H1 (cell line): ENCODE data around the gene WASF3. TPM values are rescaled to one million over a fixed set of nuclear protein-coding genes. Genes with fewer than 3 reads are reported as not detected.

Source experiments
- CTCF ChIA-PET: fragments of 300-600 bp; sonication (Branson Sonifier 250); formaldehyde crosslinking; loops from one replicate; lab custom pipeline; 2021; ENCODE audit not compliant: partially characterized antibody; lab: Charles Lee
- POLR2A ChIA-PET: fragments of 300-600 bp; sonication (Branson Sonifier 250); formaldehyde crosslinking; loops from one replicate; lab custom pipeline; 2021; ENCODE audit warnings: inconsistent platforms; ENCODE audit not compliant: partially characterized antibody; lab: Charles Lee
- DNase-seq, 2 experiments: peaks; one replicate each; pipeline versions ENCODE4 v3.0.0 to v3.0.0-alpha.2; 2010 to 2022; ENCODE audit warnings: low spot score in 2 of 2, low read depth in 1 of 2, mixed read lengths in 1 of 2
- FAIRE-seq: peaks from 2 replicates; lab custom pipeline; 2011; peaks lifted over from hg19 to GRCh38; lab: Jason Lieb, UNC
- H2AFZ ChIP-seq: 2 replicates; pipeline ENCODE4 v1.8.1; 2012; ENCODE audit warnings: low read length, inconsistent platforms
- H2AK5ac ChIP-seq: 2 replicates; pipeline ENCODE4 v1.6.1; 2013; ENCODE audit warnings: low read depth, low read length
- H2BK120ac ChIP-seq: replicated peaks from 2 replicates; pipeline ENCODE3; 2013; ENCODE audit warnings: low read depth, low read length, inconsistent platforms
- H2BK12ac ChIP-seq: 2 replicates; pipeline ENCODE4 v1.6.1; 2013; ENCODE audit warnings: low read depth, low read length
- H2BK15ac ChIP-seq: 2 replicates; pipeline ENCODE4 v1.6.1; 2013; ENCODE audit warnings: low read length
- H2BK20ac ChIP-seq: 2 replicates; pipeline ENCODE4 v1.6.1; 2013; ENCODE audit warnings: low read length
- H2BK5ac ChIP-seq: 2 replicates; pipeline ENCODE4 v1.6.1; 2013; ENCODE audit warnings: low read depth, low read length
- H3K14ac ChIP-seq: 2 replicates; pipeline ENCODE4 v1.6.1; 2013; ENCODE audit warnings: inconsistent platforms; ENCODE audit not compliant: insufficient read length
- H3K18ac ChIP-seq: 2 replicates; pipeline ENCODE4 v1.6.1; 2013; ENCODE audit warnings: low read length; ENCODE audit errors: extremely low read depth
- H3K23ac ChIP-seq: 2 replicates; pipeline ENCODE4 v1.6.1; 2013; ENCODE audit warnings: inconsistent platforms; ENCODE audit not compliant: insufficient read length
- H3K23me2 ChIP-seq: 2 replicates; pipeline ENCODE4 v1.6.1; 2013; ENCODE audit warnings: low read depth, low read length
- H3K27ac ChIP-seq: 2 replicates; pipeline ENCODE4 v1.6.1; 2011; ENCODE audit warnings: low read depth, low read length, inconsistent platforms
- H3K27me3 ChIP-seq, 4 experiments: replicated peaks in 1 of 4; 1 replicate in 1 of 4; 2 replicates in 3 of 4; pipeline versions ENCODE4 v1.6.1 to v1.8.1; 2011 to 2013; ENCODE audit warnings: low read length in 3 of 4, mild to moderate bottlenecking in 3 of 4, inconsistent platforms in 2 of 4, mixed read lengths in 2 of 4, moderate library complexity in 1 of 4; ENCODE audit not compliant: control insufficient read depth in 3 of 4, insufficient read depth in 3 of 4; ENCODE audit errors: extremely low read depth in 1 of 4
- H3K36me3 ChIP-seq, 4 experiments: 2 replicates each; pipeline versions ENCODE4 v1.6.1 to v1.8.1; 2011 to 2013; ENCODE audit warnings: mild to moderate bottlenecking in 4 of 4, low read length in 3 of 4, moderate library complexity in 2 of 4, control low read depth in 1 of 4, inconsistent platforms in 1 of 4; ENCODE audit not compliant: insufficient read depth in 4 of 4, control insufficient read depth in 2 of 4
- H3K4ac ChIP-seq: replicated peaks from 2 replicates; pipeline ENCODE3; 2013; ENCODE audit warnings: low read length, low read depth, mixed read lengths, inconsistent platforms; ENCODE audit not compliant: insufficient read length
- H3K4me1 ChIP-seq, 4 experiments: replicated peaks in 1 of 4; 1 replicate in 1 of 4; 2 replicates in 3 of 4; pipeline versions ENCODE4 v1.6.1 to v1.8.1; 2011 to 2013; ENCODE audit warnings: low read length in 3 of 4, inconsistent platforms in 2 of 4, mixed read lengths in 1 of 4; ENCODE audit not compliant: insufficient read depth in 4 of 4, control insufficient read depth in 3 of 4
- H3K4me2 ChIP-seq, 2 experiments: 2 replicates each; pipeline versions ENCODE4 v1.6.1 to v1.8.1; 2011 to 2013; ENCODE audit warnings: low read depth in 2 of 2, low read length in 2 of 2, control low read depth in 1 of 2, inconsistent platforms in 1 of 2, mild to moderate bottlenecking in 1 of 2; ENCODE audit not compliant: insufficient read depth in 1 of 2
- H3K4me3 ChIP-seq, 4 experiments: fragments of 200-600, 300-600 bp in 1 of 4; sonication (generic), shearing (Covaris generic), sonication (Bioruptor Twin) in 1 of 4; 2 replicates each; pipeline versions ENCODE4 v1.5.1 to v1.8.1; 2011 to 2016; ENCODE audit warnings: low read length in 4 of 4, low read depth in 3 of 4, control low read depth in 2 of 4, inconsistent platforms in 2 of 4, mild to moderate bottlenecking in 2 of 4, mixed read lengths in 1 of 4, moderate library complexity in 1 of 4; ENCODE audit not compliant: insufficient read depth in 2 of 4; ENCODE audit errors: extremely low read depth in 1 of 4
- H3K56ac ChIP-seq: replicated peaks from 2 replicates; pipeline ENCODE3; 2013; ENCODE audit warnings: low read depth, mild to moderate bottlenecking, mixed read lengths, low read length, inconsistent platforms; ENCODE audit not compliant: insufficient read length
- H3K79me1 ChIP-seq: 2 replicates; pipeline ENCODE4 v1.6.1; 2013; ENCODE audit warnings: low read depth, low read length, control low read depth
- H3K79me2 ChIP-seq, 2 experiments: 2 replicates each; pipeline versions ENCODE4 v1.6.1 to v1.8.1; 2012 to 2013; ENCODE audit warnings: low read length in 2 of 2, mild to moderate bottlenecking in 2 of 2, inconsistent platforms in 1 of 2; ENCODE audit not compliant: insufficient read depth in 2 of 2, control insufficient read depth in 1 of 2
- H3K9ac ChIP-seq, 4 experiments: replicated peaks in 1 of 4; 1 replicate in 1 of 4; 2 replicates in 3 of 4; pipeline versions ENCODE4 v1.6.1 to v1.8.1; 2011 to 2013; ENCODE audit warnings: low read depth in 3 of 4, low read length in 3 of 4, control low read depth in 2 of 4, mild to moderate bottlenecking in 2 of 4, moderate library complexity in 2 of 4, inconsistent platforms in 1 of 4; ENCODE audit errors: extremely low read depth in 1 of 4
- H3K9me3 ChIP-seq, 2 experiments: 2 replicates each; pipeline versions ENCODE4 v1.6.1 to v1.8.1; 2012 to 2013; ENCODE audit warnings: mild to moderate bottlenecking in 2 of 2, moderate library complexity in 2 of 2, control low read depth in 1 of 2, inconsistent platforms in 1 of 2, low read depth in 1 of 2, low read length in 1 of 2, mixed read lengths in 1 of 2; ENCODE audit not compliant: insufficient read depth in 2 of 2
- H4K20me1 ChIP-seq, 2 experiments: replicated peaks in 1 of 2; 2 replicates each; pipeline versions ENCODE3 to v1.8.1; 2011 to 2013; ENCODE audit warnings: inconsistent platforms in 2 of 2, low read length in 2 of 2, mild to moderate bottlenecking in 1 of 2; ENCODE audit not compliant: insufficient read depth in 2 of 2, control insufficient read depth in 1 of 2
- H4K5ac ChIP-seq: 2 replicates; pipeline ENCODE4 v1.6.1; 2013; ENCODE audit warnings: low read length, low read depth, mixed read lengths, inconsistent platforms; ENCODE audit not compliant: insufficient read length
- H4K8ac ChIP-seq: 2 replicates; pipeline ENCODE4 v1.8.0; 2013; ENCODE audit warnings: mild to moderate bottlenecking, moderate library complexity, low read length, inconsistent platforms; ENCODE audit not compliant: insufficient read depth; ENCODE audit errors: extremely low read depth
- H4K91ac ChIP-seq: replicated peaks from 2 replicates; pipeline ENCODE3; 2013; ENCODE audit warnings: low read length, mixed read lengths, inconsistent platforms; ENCODE audit not compliant: insufficient read length
- BRCA1 ChIP-seq: IDR thresholded peaks from 2 replicates; pipeline ENCODE4 v1.6.1; 2012; ENCODE audit warnings: low read depth, low read length, improper control_type of control experiment
- CBX8 ChIP-seq: fragments of 300-800, 300-1000 bp; sonication (generic); IDR thresholded peaks from 2 replicates; pipeline ENCODE4 v1.7.1; 2016; ENCODE audit warnings: low read depth, low read length, borderline replicate concordance
- EGR1 ChIP-seq: IDR thresholded peaks from 2 replicates; pipeline ENCODE4 v1.6.1; 2011; ENCODE audit warnings: low read depth, low read length, borderline replicate concordance
- EZH2 ChIP-seq: fragments of 200-600 bp; sonication (generic); IDR thresholded peaks from 2 replicates; pipeline ENCODE4 v1.7.1; 2012; ENCODE audit warnings: low read depth, mild to moderate bottlenecking, moderate library complexity, low read length, inconsistent platforms; ENCODE audit not compliant: severe bottlenecking
- JUND ChIP-seq: IDR thresholded peaks from 2 replicates; pipeline ENCODE4 v1.6.1; 2011; ENCODE audit warnings: mild to moderate bottlenecking, improper control_type of control experiment, low read length
- KDM5A ChIP-seq: fragments of 200-600 bp; IDR thresholded peaks from 2 replicates; pipeline ENCODE4 v1.7.1; 2012; ENCODE audit warnings: mild to moderate bottlenecking, low read length, inconsistent platforms, mixed read lengths
- MAFK ChIP-seq: IDR thresholded peaks from 2 replicates; pipeline ENCODE4 v1.6.1; 2012; ENCODE audit warnings: low read depth, mild to moderate bottlenecking, improper control_type of control experiment, low read length
- MAX ChIP-seq: IDR thresholded peaks from 2 replicates; pipeline ENCODE4 v1.6.1; 2012; ENCODE audit warnings: inconsistent platforms
- NANOG ChIP-seq: IDR thresholded peaks from 2 replicates; pipeline ENCODE4 v1.6.1; 2011; ENCODE audit warnings: low read length, low read depth, mild to moderate bottlenecking, inconsistent platforms; ENCODE audit not compliant: insufficient read depth, poor library complexity, severe bottlenecking
- POU5F1 ChIP-seq: IDR thresholded peaks from 2 replicates; pipeline ENCODE4 v1.6.1; 2011; ENCODE audit warnings: low read depth, mild to moderate bottlenecking, low read length, moderate library complexity
- RXRA ChIP-seq: IDR thresholded peaks from 2 replicates; pipeline ENCODE4 v1.6.1; 2011; ENCODE audit warnings: low read depth, mild to moderate bottlenecking, low read length, moderate library complexity; ENCODE audit not compliant: insufficient read depth
- SIN3A ChIP-seq, 2 experiments: IDR thresholded peaks in 1 of 2; conservative IDR thresholded peaks in 1 of 2; 2 replicates each; pipeline ENCODE4 v1.6.1; 2011 to 2012; ENCODE audit warnings: low read length in 2 of 2, improper control_type of control experiment in 1 of 2, low read depth in 1 of 2, mild to moderate bottlenecking in 1 of 2
- TAF1 ChIP-seq: IDR thresholded peaks from 2 replicates; pipeline ENCODE4 v1.6.1; 2011; ENCODE audit warnings: mild to moderate bottlenecking, low read depth, low read length
- ZNF274 ChIP-seq: IDR thresholded peaks from 2 replicates; pipeline ENCODE4 v1.7.0; 2012; ENCODE audit warnings: low read length, borderline replicate concordance; ENCODE audit errors: extremely low read depth
- WGBS, 2 experiments: shearing (Covaris generic) in 1 of 2; methylation state at CpG; one replicate each; pipeline versions ENCODE4 v1.1.6 to v1.1.7; 2013 to 2015; ENCODE audit warnings: low lambda C conversion rate in 2 of 2, mixed read lengths in 2 of 2, inconsistent platforms in 1 of 2, low coverage in 1 of 2, missing lambda C conversion rate in 1 of 2; ENCODE audit not compliant: insufficient replicate concordance in 2 of 2, insufficient coverage in 1 of 2, insufficient read length in 1 of 2; ENCODE audit errors: extremely low coverage in 1 of 2, missing lambda C conversion rate in 1 of 2; 5-methylcytosine and 5-hydroxymethylcytosine counted together
- polyA plus RNA-seq, 7 experiments: library from polyadenylated mRNA; depleted of rRNA in 3 of 7; stranded (reverse) in 5 of 7; unstranded in 2 of 7; fragments of >200 nt in 5 of 7; fragments of 200-250 nt in 2 of 7; gene quantifications; 1 replicate in 5 of 7; 2 replicates in 1 of 7; 4 replicates in 1 of 7; pipeline versions ENCODE4 v1.2.1 to v1.2.3, GENCODE V29; 2011 to 2013; ENCODE audit warnings: missing spikeins in 2 of 7, mixed read lengths in 2 of 7
- total RNA-seq: library from RNA; stranded (reverse); fragmentation: NEBNext Ultra II Directional; extraction: Animal tissue kit (Norgen Biotek cat#: 25700); gene quantifications from 2 replicates; pipeline ENCODE4 v1.2.1, GENCODE V29; 2021

WASF3 gene
- total and polyA plus RNA-seq, 2 of the 8 experiments (the other 6 are each of a cell fraction or from before 2014, with no cell fraction given): 18.7 to 39.8 TPM

GRCh38 chr13:26705536-26705935 is 148.1 kb downstream of the WASF3 start:
- H3K4me3 ChIP-seq: no peak overlapping the region
- H2AFZ ChIP-seq: no peak overlapping the region
- H4K8ac ChIP-seq: no peak overlapping the region
- H2BK5ac ChIP-seq: no peak overlapping the region
- no peak overlapping the region for H2BK15ac ChIP-seq
- H3K23ac ChIP-seq: no peak overlapping the region
- 90% methylated on average over 4 of the region's 4 CpGs; no CpG with 5 or more reads in 1 of the 2 experiments for WGBS, 2 experiments
- H3K36me3 ChIP-seq: no peaks in the 10 kb centered on the region
- no peak overlapping the region for H3K14ac ChIP-seq
- no peaks in the 10 kb centered on the region for H4K20me1 ChIP-seq
- no peaks in the 10 kb centered on the region for H3K23me2 ChIP-seq
- H3K79me1 ChIP-seq: no peaks in the 10 kb centered on the region
- ChIA-PET CTCF (interaction anchor here (0.9 to 11.9 kb wide), 8 partner anchors 14 to 548 kb away, joined by 3 to 131 read pairs (median 5); no protein-coding TSS in a partner anchor), POLR2A (interaction anchor here (1.1 kb wide), 1 partner anchor 565 kb away, joined by 3 read pairs; the partner anchor contains the start of gene RASL11A)
- no peak overlapping the region for H3K4me2 ChIP-seq
- no peak overlapping the region for H2BK12ac ChIP-seq
- no peak overlapping the region for H4K5ac ChIP-seq
- H3K27ac ChIP-seq: no peak overlapping the region
- FAIRE-seq (no peak), DNase-seq (no peak)
- H3K4me1 ChIP-seq: peaks cover 1 to 10% (median 4%) of the 10 kb centered on the region in 4 experiments; a peak in 5 of 7 replicates
- H3K18ac ChIP-seq: no peak overlapping the region
- H2BK20ac ChIP-seq: no peak overlapping the region
- H3K4ac ChIP-seq: no peak overlapping the region
- no peak overlapping the region for H2BK120ac ChIP-seq
- H2AK5ac ChIP-seq: no peak overlapping the region
- H3K9ac ChIP-seq: no peak overlapping the region
- no peaks in the 10 kb centered on the region for H3K27me3 ChIP-seq
- no peaks in the 10 kb centered on the region for H3K79me2 ChIP-seq
- H3K9me3 ChIP-seq: no peaks in the 10 kb centered on the region
- H3K56ac ChIP-seq: no peak overlapping the region
- H4K91ac ChIP-seq: no peak overlapping the region
- TF ChIP-seq ZNF274 (no peak), CBX8 (no peak), BRCA1 (no peak), KDM5A (no peak), EZH2 (no peak), NANOG (no peak), JUND (no peak), MAX (no peak), TAF1 (no peak), SIN3A (conservative IDR thresholded peaks at IDR 0.05 in 1 of 2, IDR thresholded peaks at IDR 0.05 in 1 of 2; ENCODE audit: low read depth in 1 of 2, low read length in 2 of 2) (no peak), POU5F1 (no peak), EGR1 (no peak), MAFK (no peak), RXRA (no peak)
